Pons (tissue), 1 donor: ENCODE measurements around the gene ROBO1.
A peak's percentile ranks its signal among the peaks of the same experiment; 100 is the strongest.

ENCODE experiments used
- DNase-seq: peaks from one replicate; pipeline ENCODE4 v3.0.0-alpha.2; 2016; ENCODE audit warnings: low spot score

The ROBO1 gene

DNA sequence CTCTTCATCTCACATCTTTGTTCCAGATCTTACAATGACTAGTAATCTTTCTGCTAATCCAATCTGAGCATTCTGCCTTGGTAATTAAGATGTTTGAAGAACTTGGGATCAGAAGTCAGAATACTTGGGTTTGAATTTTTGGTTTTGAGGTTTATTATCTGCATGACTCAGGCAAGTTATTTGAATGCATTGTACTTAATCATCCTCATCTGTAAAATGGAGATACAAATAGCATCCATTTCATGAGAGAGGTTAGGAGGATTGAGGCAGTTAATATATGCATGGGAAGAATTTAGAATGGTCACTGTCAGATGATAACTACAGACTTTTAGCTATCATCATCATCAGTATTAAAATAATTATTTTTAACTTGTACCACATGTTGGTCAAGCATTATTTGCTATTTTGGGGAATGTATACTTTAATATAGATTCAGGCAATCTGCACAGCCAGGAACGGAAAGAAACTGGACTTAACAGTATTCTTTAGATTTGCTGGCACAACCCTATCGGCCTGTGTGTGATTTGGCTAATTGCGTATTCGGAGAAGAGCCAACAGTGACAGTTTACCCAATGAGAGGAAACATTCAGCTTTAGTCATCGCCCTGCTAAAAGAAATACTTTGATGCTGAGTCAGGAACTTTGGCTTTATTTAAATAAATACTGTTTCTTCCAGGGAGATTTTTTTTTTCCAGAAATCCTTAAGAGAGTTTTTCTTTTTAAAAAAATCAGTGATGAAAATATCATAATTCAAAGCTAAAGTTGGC lies 600.0 kb downstream of the ROBO1 start:
- no peak for DNase-seq

DNA sequence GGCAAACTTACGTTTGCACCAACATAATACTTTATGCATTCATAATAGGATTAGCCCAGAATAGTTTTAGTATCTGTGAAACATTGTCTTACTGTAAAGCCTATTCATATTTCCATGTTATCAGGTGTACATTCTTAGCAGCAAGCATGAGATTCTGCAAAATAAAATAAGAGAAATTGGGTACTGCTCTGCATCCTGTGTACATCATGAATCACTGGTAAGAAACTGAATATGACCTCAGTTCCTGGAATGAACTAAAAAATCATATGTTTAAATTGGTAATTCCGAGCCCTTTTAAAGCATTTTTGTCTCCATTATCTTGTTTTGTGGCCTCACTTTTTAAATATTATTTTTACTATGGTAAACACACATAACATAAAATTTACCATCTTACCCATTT lies 605.1 kb downstream of the ROBO1 start:
- DNase-seq: no peak

DNA sequence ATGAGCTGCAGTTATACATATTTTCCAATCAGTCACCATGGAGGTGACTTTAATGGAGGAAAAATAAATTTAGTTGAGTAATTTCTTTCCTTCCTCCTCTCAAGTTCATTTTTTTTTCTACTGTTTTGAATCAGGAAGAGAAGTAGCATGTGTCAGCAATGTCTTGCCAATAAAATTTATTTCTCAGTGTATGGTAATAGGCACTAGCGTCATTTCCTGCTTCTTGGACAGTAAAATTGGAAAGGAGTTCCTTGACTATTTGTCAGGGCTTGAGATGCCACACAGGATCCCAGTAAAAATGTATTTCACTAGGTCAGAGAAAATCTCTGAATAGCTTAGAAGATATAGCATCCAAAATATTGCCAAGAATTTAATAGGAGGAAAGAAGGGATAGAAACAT lies 605.9 kb downstream of the ROBO1 start:
- DNase-seq: no peak

- no peak for DNase-seq
Measured at GRCh38 chr3:79160421-79160820, 607.4 kb downstream of the ROBO1 start.

GRCh38 chr3:79159736-79160135 lies 608.1 kb downstream of the ROBO1 start:
- no peak for DNase-seq

DNA sequence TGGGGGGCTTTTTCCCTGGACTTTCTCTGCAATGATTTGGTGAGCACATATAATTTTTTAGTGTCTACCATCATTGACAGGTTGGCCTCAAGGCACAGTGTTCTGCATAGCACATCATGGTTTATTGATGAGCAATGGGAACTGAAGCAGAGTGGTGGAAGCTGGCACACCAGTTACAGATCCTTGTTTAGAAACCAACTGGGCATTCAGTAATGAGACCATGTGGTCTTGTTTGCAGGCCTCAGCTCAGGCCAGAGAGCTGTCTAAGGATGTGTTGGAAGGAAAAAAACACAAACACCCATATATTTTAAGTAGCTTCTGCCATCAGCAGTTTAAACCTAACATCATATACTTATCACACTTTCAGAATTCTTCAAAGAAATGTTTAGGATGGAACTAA lies 610.6 kb downstream of the ROBO1 start:
- no peak for DNase-seq

DNA sequence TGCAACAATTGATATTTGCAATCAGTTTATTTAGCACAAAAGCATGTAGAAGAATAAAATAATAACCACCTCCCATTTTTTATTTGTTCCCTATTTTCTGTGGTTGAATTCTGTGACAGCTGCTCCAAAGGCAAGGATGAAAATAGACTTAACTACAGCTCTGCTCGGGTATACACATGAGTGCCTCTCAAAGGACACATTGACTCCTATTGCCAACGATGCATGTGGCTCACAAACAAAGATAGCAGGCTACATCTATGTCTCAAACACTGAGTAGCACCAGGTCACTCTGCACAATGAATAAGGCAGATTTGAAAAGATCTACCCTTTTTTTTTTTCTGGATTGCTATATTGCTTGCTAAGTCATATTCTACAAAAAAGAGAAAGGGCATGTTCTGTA lies 612.9 kb downstream of the ROBO1 start:
- no peak for DNase-seq

DNA sequence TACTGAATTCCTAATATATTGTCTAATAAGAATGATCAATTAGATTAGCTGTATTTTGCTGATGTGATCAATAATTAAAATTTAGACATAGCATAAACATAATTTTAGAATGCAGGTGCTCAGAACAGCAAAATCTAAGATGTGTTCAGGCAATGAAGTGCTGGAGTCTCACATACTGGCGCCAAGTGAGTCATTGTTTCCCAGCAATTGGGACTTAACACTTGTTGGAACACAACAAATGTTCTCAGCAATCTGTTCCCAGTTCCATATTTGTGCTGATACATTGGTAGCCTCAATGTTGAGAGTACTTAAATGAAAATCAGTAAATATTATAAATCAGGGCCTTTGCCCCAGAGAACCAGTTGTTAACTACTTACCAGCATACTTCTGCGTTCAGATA lies 619.0 kb downstream of the ROBO1 start:
- no peak for DNase-seq

DNA sequence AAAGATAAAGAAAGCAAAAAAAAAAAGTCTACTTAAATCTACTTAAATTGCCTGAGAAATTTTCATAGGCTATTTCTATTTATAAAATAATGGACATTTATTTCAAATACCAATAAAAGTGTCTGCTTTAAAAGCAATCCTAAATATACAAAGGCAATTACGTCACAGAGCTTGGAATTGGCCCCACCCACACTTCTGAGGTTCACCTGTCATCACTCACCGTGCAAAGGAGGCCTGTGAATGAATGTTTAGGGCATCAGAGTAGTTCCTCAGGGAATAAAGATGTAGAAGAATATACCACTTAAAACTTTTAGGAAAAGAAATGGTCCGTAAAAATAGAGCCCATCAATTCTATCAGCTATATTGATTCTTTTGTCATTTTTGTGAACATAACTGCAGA lies 621.8 kb downstream of the ROBO1 start:
- no peak for DNase-seq

DNA sequence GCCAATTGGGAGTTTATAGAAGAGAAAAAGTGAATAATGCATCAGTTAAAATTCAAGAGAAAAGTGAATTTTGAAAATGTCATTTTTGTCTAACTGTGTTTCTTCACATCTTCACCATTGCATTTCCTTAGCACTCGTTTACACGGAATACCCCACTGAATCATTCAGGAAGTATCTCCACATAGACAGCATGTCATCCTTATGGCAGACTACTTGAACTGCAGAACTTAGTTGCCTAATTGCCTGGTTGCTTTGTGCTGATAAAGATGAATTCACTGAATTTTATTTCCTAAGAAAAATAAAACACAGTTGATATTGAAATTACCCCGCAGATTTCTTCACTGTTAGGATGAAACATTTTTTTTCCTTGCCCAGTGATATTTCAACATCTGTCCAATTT lies 627.1 kb downstream of the ROBO1 start:
- no peak for DNase-seq

- DNase-seq: no peak
Measured at GRCh38 chr3:79139395-79140068, 628.3 kb downstream of the ROBO1 start.

- DNase-seq: no peak
Measured at GRCh38 chr3:79125313-79125984, 642.3 kb downstream of the ROBO1 start.

DNA sequence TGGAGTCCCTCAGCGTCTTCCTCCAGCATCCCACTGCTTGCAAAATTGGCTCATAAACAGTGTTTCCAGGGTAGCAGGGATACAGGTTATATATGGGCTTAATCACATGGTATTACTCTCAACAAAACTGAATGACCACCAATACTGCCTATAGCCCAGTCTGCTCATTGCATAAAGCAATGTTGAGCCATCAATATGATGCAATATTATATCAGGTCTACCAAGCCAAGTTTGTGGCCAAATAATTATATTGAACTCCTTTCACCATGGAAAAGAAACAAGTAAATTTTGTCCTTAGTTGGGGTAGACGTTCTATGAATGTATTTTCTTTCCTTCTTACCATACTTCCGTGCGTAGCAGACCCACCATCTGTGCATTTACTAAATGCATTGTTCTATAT lies 652.3 kb downstream of the ROBO1 start:
- no peak for DNase-seq

DNA sequence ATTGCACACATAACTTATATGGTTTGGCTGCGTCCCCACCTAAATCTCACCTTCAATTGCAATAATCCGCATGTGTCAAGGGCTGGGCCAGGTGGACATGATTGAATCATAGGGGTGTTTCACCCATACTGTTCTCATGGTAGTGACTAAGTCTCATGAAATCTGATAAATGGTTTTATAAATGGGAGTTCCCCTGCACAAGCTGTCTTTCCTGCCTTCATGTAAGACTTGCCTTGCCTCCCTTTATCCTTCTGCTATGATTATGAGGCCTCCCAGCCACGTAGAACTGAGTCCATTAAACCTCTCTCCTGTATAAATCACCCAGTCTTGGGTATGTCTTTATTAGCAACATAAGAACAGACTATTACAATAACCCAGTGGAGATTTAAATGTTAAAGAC lies 653.9 kb downstream of the ROBO1 start:
- no peak for DNase-seq

- DNase-seq: no peak
Measured at GRCh38 chr3:79111375-79112052, 656.3 kb downstream of the ROBO1 start.

GRCh38 chr3:79109754-79110153 lies 658.0 kb downstream of the ROBO1 start:
- DNase-seq: no peak

GRCh38 chr3:79103307-79103706 lies 664.5 kb downstream of the ROBO1 start:
- no peak for DNase-seq

GRCh38 chr3:79097964-79098660 lies 669.7 kb downstream of the ROBO1 start:
- no peak for DNase-seq

- DNase-seq: no peak
Measured at GRCh38 chr3:79094654-79095053, 673.1 kb downstream of the ROBO1 start.

- DNase-seq: peak; percentile 63
Measured at GRCh38 chr3:79086514-79086913, 681.3 kb downstream of the ROBO1 start.

DNA sequence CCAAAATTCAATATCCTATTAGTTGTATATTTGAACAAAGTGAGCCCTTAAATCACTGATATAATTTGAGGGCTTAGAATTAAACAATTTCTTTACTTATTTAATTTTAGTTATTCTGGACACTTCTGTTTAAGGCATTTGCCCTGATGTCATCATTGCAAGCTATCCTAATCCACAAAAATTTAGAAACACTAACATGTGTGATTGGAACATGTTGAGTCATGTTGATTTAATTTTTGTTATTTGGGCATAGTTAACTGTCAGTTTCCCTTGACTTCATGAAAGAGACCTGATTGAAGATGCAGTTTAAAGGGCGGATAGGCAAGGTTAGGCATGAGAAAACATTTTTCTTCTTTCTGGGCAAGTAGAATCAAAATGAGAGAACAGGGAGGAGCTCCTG lies 682.6 kb downstream of the ROBO1 start:
- DNase-seq: no peak

DNA sequence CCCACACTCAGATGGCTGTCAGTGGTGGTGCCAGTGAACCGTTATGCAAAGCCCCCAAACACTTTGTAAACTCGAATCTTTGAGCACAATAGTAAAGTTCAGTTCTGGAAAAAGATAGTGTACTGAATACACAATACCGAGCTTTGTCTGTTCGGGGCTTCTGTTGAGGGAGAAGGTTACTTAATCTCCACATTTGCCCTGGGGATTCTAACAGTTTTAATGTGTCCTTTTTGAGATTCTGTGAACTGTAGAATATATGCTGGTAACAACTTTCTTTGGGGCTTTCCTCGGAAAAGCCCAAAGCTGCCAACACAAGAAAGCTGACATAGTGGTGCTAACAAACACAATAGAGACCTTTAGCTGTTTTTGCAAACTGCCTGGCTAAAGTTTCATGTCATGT lies 686.5 kb downstream of the ROBO1 start:
- peak; percentile 20 for DNase-seq
